ENCODE data around the gene SPECC1L.

GRCh38 chr22:24408630-24409029 lies 138.0 kb downstream of the SPECC1L start:
- TF ChIP-seq CTCF (IDR thresholded peaks at IDR 0.05; ENCODE audit: insufficient read depth, low read depth, low read length): no peak
- no peak for TF ChIP-seq EZH2 (IDR thresholded peaks at IDR 0.05; ENCODE audit: insufficient read depth, low read length)
